IPS DF 6.9 (cell line): ENCODE results near the gene BOK.

Source experiments
- DNase-seq: peaks from one replicate; pipeline ENCODE4 v3.0.0-alpha.2; 2013; ENCODE audit warnings: low read depth, low spot score
- H3K27ac ChIP-seq: one replicate; pipeline ENCODE4 v1.5.1; 2013; ENCODE audit warnings: low read length, control low read depth
- H3K27me3 ChIP-seq: 2 replicates; pipeline ENCODE4 v1.6.1; 2013; ENCODE audit warnings: mild to moderate bottlenecking, low read length; ENCODE audit not compliant: control insufficient read depth, insufficient read depth
- H3K36me3 ChIP-seq: 2 replicates; pipeline ENCODE4 v1.6.1; 2013; ENCODE audit warnings: low read length; ENCODE audit not compliant: control insufficient read depth, insufficient read depth
- H3K4me1 ChIP-seq: 2 replicates; pipeline ENCODE4 v1.6.1; 2013; ENCODE audit warnings: low read length; ENCODE audit not compliant: control insufficient read depth, insufficient read depth
- H3K4me3 ChIP-seq: 2 replicates; pipeline ENCODE4 v1.5.1; 2013; ENCODE audit warnings: mild to moderate bottlenecking, low read length
- H3K9me3 ChIP-seq: 2 replicates; pipeline ENCODE4 v1.6.1; 2013; ENCODE audit warnings: low read length, inconsistent platforms; ENCODE audit not compliant: control insufficient read depth, insufficient read depth
- WGBS: extraction: QIAGEN DNeasy Blood & Tissue Kit; methylation state at CpG from one replicate; pipeline ENCODE4 v1.1.7; 2013; ENCODE audit warnings: mixed read lengths, missing lambda C conversion rate; ENCODE audit not compliant: insufficient read length, insufficient coverage; 5-methylcytosine and 5-hydroxymethylcytosine counted together

The BOK gene

DNA sequence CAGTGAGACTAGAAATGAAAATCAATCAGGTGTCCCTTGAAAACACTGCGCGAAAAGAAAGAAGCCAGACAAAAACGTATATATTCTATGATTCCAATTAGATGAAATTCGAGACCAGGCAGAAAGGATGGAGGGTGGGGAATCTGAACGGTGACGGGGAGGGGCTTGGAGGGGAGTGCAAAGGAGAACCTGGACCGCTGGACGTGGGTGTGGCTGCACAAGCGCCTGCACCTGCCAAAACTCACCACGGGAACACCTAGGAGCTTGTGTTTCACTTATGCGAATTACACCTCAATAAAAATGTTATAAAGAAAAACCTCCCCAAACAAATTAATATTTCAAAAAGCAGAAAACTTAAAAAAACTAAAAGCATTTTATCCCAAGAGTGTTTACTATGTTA, 56.5 kb downstream of the BOK start:
- H3K9me3 ChIP-seq: no peaks in the 10 kb centered on the region
- H3K27ac ChIP-seq: no peak overlapping the region
- H3K36me3 ChIP-seq: no peaks in the 10 kb centered on the region
- no CpG with 5 or more reads among the region's 11 CpGs for WGBS
- H3K27me3 ChIP-seq: no peaks in the 10 kb centered on the region
- no peak overlapping the region for H3K4me3 ChIP-seq
- no peak for DNase-seq
- peaks cover 6% of the 10 kb centered on the region for H3K4me1 ChIP-seq

DNA sequence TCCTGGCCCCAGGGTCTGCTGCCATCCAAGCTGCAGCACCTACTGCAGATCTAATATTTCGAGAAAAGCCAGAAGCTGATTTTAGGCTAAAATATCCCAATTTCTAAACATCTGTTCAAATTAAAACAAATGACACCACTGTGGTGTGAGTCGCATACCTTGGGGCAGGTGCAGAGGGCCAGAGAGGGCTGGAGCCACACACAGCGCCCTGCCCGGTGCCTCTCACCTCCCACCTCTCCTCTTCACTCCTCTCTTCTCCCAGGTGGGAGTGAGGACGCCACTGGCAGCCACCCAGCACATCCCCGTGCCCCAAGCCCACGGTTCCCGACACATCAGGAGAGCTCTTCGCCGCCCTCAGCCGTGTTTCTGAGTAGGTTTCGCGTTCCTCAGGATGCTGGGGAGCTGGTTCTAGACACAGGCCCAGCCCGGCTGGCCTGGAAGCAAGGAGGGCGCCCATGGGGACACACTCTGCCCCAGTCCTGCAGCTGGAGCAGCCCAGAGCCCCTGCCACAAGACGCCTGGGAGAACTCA, 57.0 kb downstream of the BOK start:
- no peak overlapping the region for H3K4me3 ChIP-seq
- no peak overlapping the region for H3K27ac ChIP-seq
- H3K27me3 ChIP-seq: no peaks in the 10 kb centered on the region
- H3K9me3 ChIP-seq: no peaks in the 10 kb centered on the region
- H3K4me1 ChIP-seq: peaks cover 6% of the 10 kb centered on the region
- DNase-seq: no peak
- WGBS: no CpG with 5 or more reads among the region's 16 CpGs
- H3K36me3 ChIP-seq: no peaks in the 10 kb centered on the region

DNA sequence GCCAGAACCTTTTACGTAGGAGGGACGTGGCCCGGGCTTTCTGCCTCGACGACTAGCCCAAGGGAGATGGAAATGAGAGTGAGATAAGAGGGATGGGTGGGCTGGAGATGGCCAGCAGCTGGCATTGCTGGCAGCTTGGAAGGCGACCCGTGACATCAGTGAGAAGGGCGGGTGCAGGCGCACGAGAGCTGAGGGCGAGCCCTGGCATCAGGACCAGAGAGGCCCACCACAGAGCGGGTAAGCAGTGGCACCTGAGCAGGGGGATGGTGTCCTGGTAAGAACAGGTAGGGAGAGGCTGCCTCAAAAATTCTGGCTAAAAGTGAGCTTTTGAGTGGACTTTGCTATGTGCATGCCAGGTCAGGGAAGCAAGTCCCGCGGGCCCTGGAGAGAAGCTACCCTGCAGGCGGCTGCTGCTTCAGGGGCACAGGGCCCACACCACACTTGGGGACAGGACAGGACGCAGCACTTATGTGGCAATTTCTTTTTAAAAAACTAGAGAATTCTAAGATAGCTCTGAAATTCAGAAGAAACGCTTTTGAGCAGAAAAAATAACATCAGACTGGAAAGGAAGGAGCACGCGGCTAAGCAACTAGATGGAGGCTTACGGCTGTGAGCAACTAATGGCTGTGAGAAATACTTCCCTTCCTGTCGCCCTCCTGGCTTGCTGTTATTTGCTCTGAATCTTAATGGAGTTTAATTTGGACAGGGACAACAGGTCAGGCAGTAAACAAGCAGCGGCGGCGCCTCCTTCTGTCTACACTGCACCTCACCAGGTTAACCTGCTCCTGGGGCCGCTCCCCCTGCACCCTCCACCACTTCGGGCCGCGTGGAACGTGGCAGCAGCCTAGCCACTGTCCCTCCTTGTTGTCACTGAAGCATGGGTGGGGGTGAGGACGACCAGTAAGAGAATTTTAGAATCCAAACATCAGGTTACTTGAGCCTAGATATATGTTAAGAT, 57.9 kb downstream of the BOK start:
- Histone ChIP-seq H3K4me3 (no peak overlapping the region), H3K36me3 (no peaks in the 10 kb centered on the region), H3K9me3 (no peaks in the 10 kb centered on the region), H3K4me1 (peaks cover 6% of the 10 kb centered on the region), H3K27me3 (no peaks in the 10 kb centered on the region), H3K27ac (no peak overlapping the region)
- WGBS: no CpG with 5 or more reads among the region's 30 CpGs
- no peak for DNase-seq

DNA sequence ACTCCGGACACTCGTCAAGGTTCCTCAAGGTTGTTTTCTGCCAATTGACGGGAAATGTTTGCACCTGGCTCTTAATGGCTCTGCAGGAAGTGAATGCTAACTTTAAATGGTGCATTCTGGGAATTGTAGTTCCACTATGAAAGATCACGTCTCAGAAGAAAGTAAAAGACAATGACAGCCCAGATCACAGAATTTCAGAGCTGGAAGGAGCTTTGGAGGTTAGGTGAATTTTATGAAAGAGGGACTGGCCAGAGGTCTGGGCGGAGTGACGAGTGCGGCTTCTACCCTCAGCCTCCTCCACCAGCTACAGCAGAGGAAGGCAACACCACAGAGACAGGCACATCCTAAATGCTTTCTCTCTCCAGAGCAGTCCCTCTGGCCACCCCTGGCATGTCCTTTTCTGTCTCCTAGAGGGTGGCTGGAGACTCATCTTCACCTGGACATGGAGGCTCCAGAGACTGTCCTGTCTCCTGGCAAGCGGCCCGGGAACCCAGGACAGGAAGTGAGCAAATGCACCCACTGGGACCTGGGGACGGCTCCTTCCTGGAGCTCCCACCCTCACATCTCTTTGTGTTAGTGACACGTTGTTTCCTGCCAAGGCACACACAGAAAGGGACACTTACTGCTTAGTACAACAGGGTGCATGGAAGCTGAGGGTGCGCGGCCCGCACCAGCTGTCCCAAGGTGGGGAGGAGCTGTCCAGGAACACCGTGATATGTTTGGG, 59.0 kb downstream of the BOK start:
- no peaks in the 10 kb centered on the region for H3K9me3 ChIP-seq
- no CpG with 5 or more reads among the region's 15 CpGs for WGBS
- no peak for DNase-seq
- no peak overlapping the region for H3K4me3 ChIP-seq
- no peaks in the 10 kb centered on the region for H3K27me3 ChIP-seq
- peaks cover 6% of the 10 kb centered on the region for H3K4me1 ChIP-seq
- no peaks in the 10 kb centered on the region for H3K36me3 ChIP-seq
- no peak overlapping the region for H3K27ac ChIP-seq

DNA sequence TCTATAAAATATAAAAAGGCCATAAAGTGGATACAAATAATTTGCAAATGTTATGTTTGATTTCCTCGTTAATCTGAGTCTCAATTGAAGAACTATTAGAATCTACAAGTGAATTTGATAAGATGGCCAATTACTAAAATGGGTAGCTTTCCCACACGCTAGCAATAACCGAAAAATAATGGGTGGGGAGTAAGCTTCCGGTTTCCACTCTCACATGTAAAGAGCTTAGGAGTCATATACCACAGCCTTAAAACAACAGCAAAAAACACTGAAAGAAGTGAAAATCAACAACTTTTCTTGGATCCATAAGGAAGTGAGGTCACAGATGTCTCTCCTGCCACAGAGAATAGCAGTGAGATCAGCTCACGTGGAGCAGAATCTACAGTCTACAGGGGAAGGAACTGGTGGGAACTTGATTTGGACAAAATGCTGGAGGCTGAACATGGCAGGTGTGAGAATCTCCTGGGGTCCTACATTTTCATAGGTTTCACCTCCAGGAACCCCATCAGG, 59.8 kb downstream of the BOK start:
- H3K4me1 ChIP-seq: peaks cover 6% of the 10 kb centered on the region
- no peak overlapping the region for H3K27ac ChIP-seq
- H3K9me3 ChIP-seq: no peaks in the 10 kb centered on the region
- DNase-seq: no peak
- no peaks in the 10 kb centered on the region for H3K27me3 ChIP-seq
- WGBS: no CpG with 5 or more reads among the region's 5 CpGs
- H3K4me3 ChIP-seq: no peak overlapping the region
- no peaks in the 10 kb centered on the region for H3K36me3 ChIP-seq

DNA sequence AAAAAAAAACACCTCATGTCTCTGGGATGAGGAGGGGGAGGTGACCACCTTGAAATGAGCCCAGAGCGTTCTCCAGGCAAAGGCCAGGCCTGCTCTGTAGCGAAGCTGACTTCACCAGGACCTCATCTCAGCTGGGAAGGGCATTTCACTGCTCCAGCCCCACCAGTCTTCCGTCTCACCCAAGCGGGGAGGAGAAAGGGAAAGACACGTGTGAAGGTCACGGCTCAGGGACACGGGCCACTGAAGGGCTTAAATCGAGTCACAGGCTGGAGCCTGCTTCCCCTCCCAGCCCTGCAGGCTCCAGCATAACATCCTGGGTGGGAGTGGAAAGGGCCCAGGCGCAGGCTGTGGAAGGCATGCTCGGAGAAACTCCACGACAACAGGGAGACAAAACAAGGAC, 60.3 kb downstream of the BOK start:
- Histone ChIP-seq H3K4me1 (peaks cover 6% of the 10 kb centered on the region), H3K27ac (no peak overlapping the region), H3K36me3 (no peaks in the 10 kb centered on the region), H3K4me3 (no peak overlapping the region), H3K9me3 (no peaks in the 10 kb centered on the region), H3K27me3 (no peaks in the 10 kb centered on the region)
- WGBS: no CpG with 5 or more reads among the region's 11 CpGs
- no peak for DNase-seq

DNA sequence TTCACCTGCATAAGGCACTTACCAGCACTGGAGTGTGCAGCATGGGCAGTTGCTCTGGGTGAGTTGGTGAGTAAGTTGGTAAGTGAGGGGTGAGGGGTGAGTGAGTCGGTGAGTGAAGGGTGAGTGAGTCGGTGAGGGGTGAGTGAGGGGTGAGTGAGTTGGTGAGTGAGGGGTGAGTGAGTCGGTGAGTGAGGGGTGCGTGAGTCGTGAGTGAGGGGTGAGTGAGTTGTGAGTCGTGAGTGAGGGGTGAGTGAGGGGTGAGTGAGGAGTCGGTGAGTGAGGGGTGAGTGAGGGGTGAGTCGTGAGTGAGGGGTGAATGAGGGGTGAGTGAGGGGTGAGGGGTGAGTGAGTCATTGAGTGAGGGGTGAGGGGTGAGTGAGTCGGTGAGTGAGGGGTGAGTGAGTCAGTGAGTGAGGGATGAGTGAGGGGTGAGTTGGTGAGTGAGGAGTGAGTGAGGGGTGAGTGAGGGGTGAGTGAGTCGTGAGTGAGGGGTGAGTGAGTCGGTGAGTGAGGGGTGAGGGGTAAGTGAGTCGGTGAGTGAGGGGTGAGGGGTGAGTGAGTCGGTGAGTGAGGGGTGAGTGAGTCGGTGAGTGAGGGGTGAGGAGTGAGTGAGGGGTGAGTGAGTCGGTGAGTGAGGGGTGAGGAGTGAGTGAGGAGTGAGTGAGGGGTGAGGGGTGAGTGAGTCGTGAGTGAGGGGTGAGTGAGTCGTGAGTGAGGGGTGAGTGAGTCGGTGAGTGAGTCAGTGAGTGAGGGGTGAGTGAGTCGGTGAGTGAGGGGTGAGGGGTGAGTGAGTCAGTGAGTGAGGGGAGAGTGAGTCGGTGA, 61.3 kb downstream of the BOK start:
- Histone ChIP-seq H3K36me3 (no peaks in the 10 kb centered on the region), H3K4me1 (peaks cover 6% of the 10 kb centered on the region), H3K9me3 (no peaks in the 10 kb centered on the region), H3K27me3 (no peaks in the 10 kb centered on the region), H3K27ac (no peak overlapping the region), H3K4me3 (no peak overlapping the region)
- DNase-seq: no peak
- WGBS: 96% methylated on average over 18 of the region's 20 CpGs

DNA sequence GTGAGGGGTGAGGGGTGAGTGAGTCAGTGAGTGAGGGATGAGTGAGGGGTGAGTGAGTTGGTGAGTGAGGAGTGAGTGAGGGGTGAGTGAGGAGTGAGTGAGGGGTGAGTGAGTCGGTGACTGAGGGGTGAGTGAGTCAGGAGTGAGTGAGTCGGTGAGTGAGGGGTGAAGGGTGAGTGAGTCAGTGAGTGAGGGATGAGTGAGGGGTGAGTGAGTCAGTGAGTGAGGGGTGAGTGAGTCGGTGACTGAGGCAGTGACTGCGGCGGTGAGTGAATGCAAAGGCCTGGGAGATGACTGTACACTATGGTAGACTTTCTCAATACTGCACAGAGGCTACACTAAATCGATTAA, 61.8 kb downstream of the BOK start:
- no peaks in the 10 kb centered on the region for H3K36me3 ChIP-seq
- no peak overlapping the region for H3K27ac ChIP-seq
- H3K27me3 ChIP-seq: no peaks in the 10 kb centered on the region
- DNase-seq: no peak
- H3K4me1 ChIP-seq: peaks cover 6% of the 10 kb centered on the region
- H3K4me3 ChIP-seq: no peak overlapping the region
- no peaks in the 10 kb centered on the region for H3K9me3 ChIP-seq
- 100% methylated on average over 1 of the region's 6 CpGs for WGBS
